Testis (tissue), 2 donors: ENCODE measurements around the gene PCDHGB5.

Source experiments
- POLR2A ChIP-seq: fragments of 450-650 bp; IDR thresholded peaks from one replicate; pipeline ENCODE4 v1.6.1; 2017; ENCODE audit warnings: antibody characterized with exemption, mild to moderate bottlenecking, moderate library complexity
- TF ChIP-seq, protein P1 (sequence below), 3 experiments: fragments of 450-650 bp in 2 of 3; fragments of 200-600 bp in 1 of 3; sonication (generic) in 1 of 3; IDR thresholded peaks; one replicate each; pipeline ENCODE4 v1.5.1; 2016 to 2019; ENCODE audit warnings: antibody characterized with exemption in 3 of 3, mild to moderate bottlenecking in 2 of 3, moderate library complexity in 1 of 3

DNA sequence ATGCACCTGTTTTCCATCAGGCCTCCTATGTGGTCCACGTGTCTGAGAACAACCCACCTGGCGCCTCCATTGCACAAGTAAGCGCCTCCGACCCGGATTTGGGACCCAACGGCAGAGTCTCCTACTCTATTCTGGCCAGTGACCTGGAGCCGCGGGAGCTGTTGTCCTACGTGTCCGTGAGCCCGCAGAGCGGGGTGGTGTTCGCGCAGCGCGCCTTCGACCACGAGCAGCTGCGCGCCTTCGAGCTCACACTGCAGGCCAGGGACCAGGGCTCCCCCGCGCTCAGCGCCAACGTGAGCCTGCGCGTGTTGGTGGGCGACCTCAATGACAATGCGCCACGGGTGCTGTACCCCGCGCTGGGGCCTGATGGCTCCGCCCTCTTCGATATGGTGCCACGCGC is 46.2 kb upstream of the PCDHGB5 start:
- TF ChIP-seq, protein P1, sequence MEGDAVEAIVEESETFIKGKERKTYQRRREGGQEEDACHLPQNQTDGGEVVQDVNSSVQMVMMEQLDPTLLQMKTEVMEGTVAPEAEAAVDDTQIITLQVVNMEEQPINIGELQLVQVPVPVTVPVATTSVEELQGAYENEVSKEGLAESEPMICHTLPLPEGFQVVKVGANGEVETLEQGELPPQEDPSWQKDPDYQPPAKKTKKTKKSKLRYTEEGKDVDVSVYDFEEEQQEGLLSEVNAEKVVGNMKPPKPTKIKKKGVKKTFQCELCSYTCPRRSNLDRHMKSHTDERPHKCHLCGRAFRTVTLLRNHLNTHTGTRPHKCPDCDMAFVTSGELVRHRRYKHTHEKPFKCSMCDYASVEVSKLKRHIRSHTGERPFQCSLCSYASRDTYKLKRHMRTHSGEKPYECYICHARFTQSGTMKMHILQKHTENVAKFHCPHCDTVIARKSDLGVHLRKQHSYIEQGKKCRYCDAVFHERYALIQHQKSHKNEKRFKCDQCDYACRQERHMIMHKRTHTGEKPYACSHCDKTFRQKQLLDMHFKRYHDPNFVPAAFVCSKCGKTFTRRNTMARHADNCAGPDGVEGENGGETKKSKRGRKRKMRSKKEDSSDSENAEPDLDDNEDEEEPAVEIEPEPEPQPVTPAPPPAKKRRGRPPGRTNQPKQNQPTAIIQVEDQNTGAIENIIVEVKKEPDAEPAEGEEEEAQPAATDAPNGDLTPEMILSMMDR (IDR thresholded peaks at IDR 0.05): no peak
- no peak for TF ChIP-seq POLR2A
